Activated T-cell treated with anti-CD3 and anti-CD28 coated beads, Interleukin-2, amount 50 U/mL, for 4 hours (primary cell): ENCODE measurements around the gene DEFB112. TPM values are rescaled to one million over a fixed set of nuclear protein-coding genes. Genes with fewer than 3 reads are reported as not detected.

Experiments
- ATAC-seq, 2 donors: fragments of 200-7000 bp; cut with Tn5 transposase; one replicate each; pipeline ENCODE4 v1.10.0; 2021
- DNase-seq: peaks from one replicate; pipeline ENCODE4 v3.0.0-alpha.2; 2020
- H3K27me3 Mint-ChIP-seq: one replicate; pipeline ENCODE4 v1.8.0; 2021; ENCODE audit warnings: low read depth, mixed read lengths
- H3K36me3 Mint-ChIP-seq: one replicate; pipeline ENCODE4 v1.8.0; 2022; ENCODE audit warnings: mixed read lengths; ENCODE audit not compliant: insufficient read depth
- H3K4me1 Mint-ChIP-seq: one replicate; pipeline ENCODE4 v1.8.0; 2021; ENCODE audit warnings: low read depth, mixed read lengths
- H3K4me3 Mint-ChIP-seq: one replicate; pipeline ENCODE4 v1.8.0; 2021; ENCODE audit warnings: mild to moderate bottlenecking, moderate library complexity, mixed read lengths
- H3K9me3 Mint-ChIP-seq: one replicate; pipeline ENCODE4 v1.8.0; 2021; ENCODE audit warnings: mixed read lengths
- total RNA-seq, 3 donors: library from RNA; stranded (reverse); gene quantifications; one replicate each; pipeline ENCODE4 v1.2.1, GENCODE V29; 2021

DEFB112 gene
- total RNA-seq, 3 donors from 2014 or later: not detected

GRCh38 chr6:50056242-50056641, 6.5 kb upstream of the DEFB112 start:
- Mint-ChIP-seq H3K4me1 (no peaks in the 10 kb centered on the region), H3K4me3 (no peak overlapping the region), H3K36me3 (no peaks in the 10 kb centered on the region), H3K27me3 (no peaks in the 10 kb centered on the region), H3K9me3 (no peaks in the 10 kb centered on the region)
- ATAC-seq (no peak), DNase-seq (no peak)

- Mint-ChIP-seq H3K27me3 (no peaks in the 10 kb centered on the region), H3K36me3 (no peaks in the 10 kb centered on the region), H3K4me1 (no peaks in the 10 kb centered on the region), H3K4me3 (no peak overlapping the region), H3K9me3 (no peaks in the 10 kb centered on the region)
- no peak for ATAC-seq
- DNase-seq: no peak
Observed at GRCh38 chr6:50047026-50047425, 2.7 kb downstream of the DEFB112 start.

- H3K27me3 Mint-ChIP-seq: no peaks in the 10 kb centered on the region
- H3K9me3 Mint-ChIP-seq: peaks cover 6% of the 10 kb centered on the region
- ATAC-seq: no peak
Observed at GRCh38 chr6:50030777-50031562, 18.8 kb downstream of the DEFB112 start.

GRCh38 chr6:50030350-50030749, 19.4 kb downstream of the DEFB112 start:
- Mint-ChIP-seq H3K36me3 (no peaks in the 10 kb centered on the region), H3K27me3 (no peaks in the 10 kb centered on the region), H3K9me3 (peaks cover 6% of the 10 kb centered on the region), H3K4me1 (no peaks in the 10 kb centered on the region), H3K4me3 (no peak overlapping the region)
- ATAC-seq (no peak), DNase-seq (no peak)

More at GRCh38 chr6:50030777-50031562, 18.8 kb downstream of the DEFB112 start:
- H3K4me3 Mint-ChIP-seq: no peak overlapping the region
- DNase-seq: no peak
- no peaks in the 10 kb centered on the region for H3K36me3 Mint-ChIP-seq
- no peaks in the 10 kb centered on the region for H3K4me1 Mint-ChIP-seq

GRCh38 chr6:50025258-50025657, 24.5 kb downstream of the DEFB112 start:
- Mint-ChIP-seq H3K4me1 (no peaks in the 10 kb centered on the region), H3K4me3 (no peak overlapping the region), H3K9me3 (peaks cover 6% of the 10 kb centered on the region)

GRCh38 chr6:50021894-50022293, 27.8 kb downstream of the DEFB112 start, which contains the start of gene DEFB110:
DEFB110 (minus strand) TSS chr6:50021994; CDS start chr6:50021935, 59 bp downstream.
- H3K36me3 Mint-ChIP-seq: no peaks in the 10 kb centered on the region
- peaks cover 3% of the 10 kb centered on the region for H3K9me3 Mint-ChIP-seq
- ATAC-seq: no peak
- no peak for DNase-seq
- no peaks in the 10 kb centered on the region for H3K27me3 Mint-ChIP-seq
- H3K4me3 Mint-ChIP-seq: no peak within 1 kb of the TSS
- H3K4me1 Mint-ChIP-seq: no peaks in the 10 kb centered on the region

More at GRCh38 chr6:50025258-50025657, 24.5 kb downstream of the DEFB112 start:
- DNase-seq: no peak
- Mint-ChIP-seq H3K36me3 (no peaks in the 10 kb centered on the region), H3K27me3 (no peaks in the 10 kb centered on the region)
- ATAC-seq: no peak

GRCh38 chr6:50007819-50008218, 41.9 kb downstream of the DEFB112 start:
- DNase-seq: no peak
- ATAC-seq: no peak
- no peak overlapping the region for H3K4me3 Mint-ChIP-seq
- H3K27me3 Mint-ChIP-seq: no peaks in the 10 kb centered on the region
- H3K4me1 Mint-ChIP-seq: no peaks in the 10 kb centered on the region
- no peaks in the 10 kb centered on the region for H3K9me3 Mint-ChIP-seq
- no peaks in the 10 kb centered on the region for H3K36me3 Mint-ChIP-seq

- ATAC-seq (no peak), DNase-seq (no peak)
- H3K4me1 Mint-ChIP-seq: no peaks in the 10 kb centered on the region
- no peaks in the 10 kb centered on the region for H3K9me3 Mint-ChIP-seq
- H3K36me3 Mint-ChIP-seq: no peaks in the 10 kb centered on the region
- no peaks in the 10 kb centered on the region for H3K27me3 Mint-ChIP-seq
- H3K4me3 Mint-ChIP-seq: no peak overlapping the region
Observed at GRCh38 chr6:50003139-50003538, 46.6 kb downstream of the DEFB112 start.

GRCh38 chr6:49995278-49995677, 54.5 kb downstream of the DEFB112 start:
- ATAC-seq (no peak), DNase-seq (no peak)
- Mint-ChIP-seq H3K36me3 (no peaks in the 10 kb centered on the region), H3K4me1 (no peaks in the 10 kb centered on the region), H3K9me3 (peaks cover 7% of the 10 kb centered on the region), H3K27me3 (no peaks in the 10 kb centered on the region), H3K4me3 (no peak overlapping the region)

Other genes with a start within 250 kb of the DEFB112 start
- not detected for gene CRISP1, start 183.4 kb downstream of the DEFB112 start, total RNA-seq
- gene DEFB114, start 85.8 kb downstream of the DEFB112 start, total RNA-seq: not detected
- gene DEFB113, start 80.3 kb downstream of the DEFB112 start, total RNA-seq: not detected
- gene DEFB110, start 27.9 kb downstream of the DEFB112 start, total RNA-seq: not detected